Globus pallidus (tissue), 1 donor: ENCODE measurements around the gene NOL9.
A peak's percentile ranks its signal among the peaks of the same experiment; 100 is the strongest.

ENCODE experiments used
- DNase-seq: peaks from one replicate; pipeline ENCODE4 v3.0.0-alpha.2; 2015; ENCODE audit warnings: low spot score

The NOL9 gene

GRCh38 chr1:6590046-6590445 lies 35.7 kb upstream of the NOL9 start:
- DNase-seq, result no peak

DNA sequence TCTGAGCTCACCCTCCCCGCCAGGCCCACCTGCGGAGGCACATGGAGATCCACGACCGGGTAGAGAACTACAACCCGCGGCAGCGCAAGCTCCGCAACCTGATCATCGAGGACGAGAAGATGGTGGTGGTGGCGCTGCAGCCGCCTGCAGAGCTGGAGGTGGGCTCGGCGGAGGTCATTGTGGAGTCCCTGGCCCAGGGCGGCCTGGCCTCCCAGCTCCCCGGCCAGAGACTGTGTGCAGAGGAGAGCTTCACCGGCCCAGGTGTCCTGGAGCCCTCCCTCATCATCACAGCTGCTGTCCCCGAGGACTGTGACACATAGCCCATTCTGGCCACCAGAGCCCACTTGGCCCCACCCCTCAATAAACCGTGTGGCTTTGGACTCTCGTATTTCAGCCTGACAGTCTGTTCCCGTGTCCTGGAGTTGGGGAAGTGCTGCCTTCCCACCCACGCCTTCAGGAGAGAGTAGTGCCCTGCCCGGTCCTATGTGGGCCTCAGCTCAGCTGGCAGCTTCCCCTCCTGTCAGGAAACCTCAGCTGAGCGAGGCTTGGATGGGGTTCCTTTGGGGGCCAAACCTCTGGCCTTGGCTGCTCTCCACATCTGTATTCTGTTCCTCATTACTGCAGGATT lies 34.7 kb upstream of the NOL9 start:
- DNase-seq, result no peak

- DNase-seq, result no peak
These were observed 34.0 kb upstream of the NOL9 start for GRCh38 chr1:6588128-6588892.

DNA sequence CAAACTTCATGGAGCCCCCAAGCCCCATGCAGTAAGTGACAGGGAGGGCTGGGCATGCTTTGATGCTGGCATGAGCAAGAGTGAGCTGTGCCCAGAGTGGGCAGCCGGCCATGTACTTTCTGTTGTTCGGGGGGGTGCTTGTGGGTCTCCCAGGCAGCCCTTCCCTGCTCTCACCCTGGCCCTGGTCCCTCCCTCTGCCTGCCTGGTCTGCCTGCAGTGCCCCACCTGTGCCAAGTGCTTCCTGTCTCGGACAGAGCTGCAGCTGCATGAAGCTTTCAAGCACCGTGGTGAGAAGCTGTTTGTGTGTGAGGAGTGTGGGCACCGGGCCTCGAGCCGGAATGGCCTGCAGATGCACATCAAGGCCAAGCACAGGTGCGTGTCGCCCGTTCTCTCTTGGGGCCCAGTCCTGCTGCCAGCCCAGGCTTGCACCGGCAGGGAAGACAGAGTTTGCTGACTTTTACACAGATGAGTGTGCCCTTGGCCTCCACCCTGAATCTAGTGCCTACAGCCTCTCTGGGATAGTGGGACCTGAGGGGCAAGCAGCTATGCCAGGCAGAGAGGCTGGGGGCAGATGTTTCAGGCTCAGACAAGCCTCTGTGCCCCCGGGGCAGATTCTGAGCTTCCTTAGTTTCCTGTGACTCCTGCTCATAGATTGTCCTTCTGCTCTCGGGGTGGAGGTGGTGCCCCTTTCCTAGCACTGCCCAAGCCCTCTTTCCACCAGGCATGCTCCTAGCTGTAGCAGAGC lies 33.1 kb upstream of the NOL9 start:
- DNase-seq, result peak; percentile 83

DNA sequence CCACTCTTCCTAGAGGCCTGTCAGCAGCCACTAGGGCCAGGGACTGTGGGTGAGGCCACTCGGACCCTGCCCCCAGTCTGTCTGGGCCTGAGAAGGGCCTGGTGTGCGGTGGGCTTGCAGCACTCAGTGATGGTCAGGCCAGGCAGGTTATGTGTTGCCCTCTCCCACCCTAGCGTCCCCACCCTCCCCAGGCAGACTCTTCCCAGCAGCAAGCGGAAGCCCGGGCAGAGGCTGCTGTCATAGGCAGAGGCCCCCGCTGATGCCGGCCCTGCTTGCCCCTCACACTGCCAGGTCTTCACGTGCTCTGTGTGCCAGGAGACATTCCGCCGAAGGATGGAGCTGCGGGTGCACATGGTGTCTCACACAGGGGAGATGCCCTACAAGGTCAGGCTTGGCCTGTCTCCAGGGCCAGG lies 32.1 kb upstream of the NOL9 start:
- no peak for DNase-seq

GRCh38 chr1:6585841-6586240 lies 31.5 kb upstream of the NOL9 start:
- DNase-seq, result no peak

DNA sequence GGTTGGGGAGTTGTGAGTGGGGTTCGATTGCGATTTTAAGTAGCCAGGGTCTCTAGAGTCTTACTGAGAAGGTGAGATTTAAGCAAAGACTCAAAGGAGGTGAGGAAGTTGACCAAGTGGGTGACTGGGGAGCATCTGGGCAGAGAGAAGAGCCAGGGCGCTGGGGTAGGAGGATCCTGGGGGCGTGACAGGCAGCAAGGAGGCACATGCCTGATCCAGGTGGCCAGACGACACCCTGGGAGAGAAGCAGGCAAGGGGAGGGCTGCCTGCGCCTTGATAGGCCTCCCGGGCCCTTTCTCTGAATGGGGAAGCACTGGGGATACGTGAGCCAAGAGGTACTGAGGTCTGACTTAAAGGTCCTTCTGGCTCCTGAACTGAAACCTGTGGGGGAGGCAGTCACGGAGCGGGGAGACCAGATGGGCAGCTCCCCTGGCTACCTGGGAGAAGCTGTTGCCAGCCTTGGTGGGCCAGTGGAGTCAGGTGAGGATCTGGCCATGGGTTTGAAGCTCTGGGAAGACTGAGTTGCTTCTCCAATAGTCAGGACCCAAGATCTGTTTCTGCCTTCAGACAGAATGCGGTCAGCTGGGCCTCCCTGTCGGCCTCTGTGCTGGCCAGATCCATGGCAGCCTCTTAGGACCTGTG lies 30.9 kb upstream of the NOL9 start:
- no peak for DNase-seq

GRCh38 chr1:6584126-6585080 lies 30.1 kb upstream of the NOL9 start:
- DNase-seq, result no peak

- DNase-seq, result no peak
These were observed 28.1 kb upstream of the NOL9 start for GRCh38 chr1:6582370-6582769.

- DNase-seq, result no peak
These were observed 27.4 kb upstream of the NOL9 start for GRCh38 chr1:6581561-6582305.

DNA sequence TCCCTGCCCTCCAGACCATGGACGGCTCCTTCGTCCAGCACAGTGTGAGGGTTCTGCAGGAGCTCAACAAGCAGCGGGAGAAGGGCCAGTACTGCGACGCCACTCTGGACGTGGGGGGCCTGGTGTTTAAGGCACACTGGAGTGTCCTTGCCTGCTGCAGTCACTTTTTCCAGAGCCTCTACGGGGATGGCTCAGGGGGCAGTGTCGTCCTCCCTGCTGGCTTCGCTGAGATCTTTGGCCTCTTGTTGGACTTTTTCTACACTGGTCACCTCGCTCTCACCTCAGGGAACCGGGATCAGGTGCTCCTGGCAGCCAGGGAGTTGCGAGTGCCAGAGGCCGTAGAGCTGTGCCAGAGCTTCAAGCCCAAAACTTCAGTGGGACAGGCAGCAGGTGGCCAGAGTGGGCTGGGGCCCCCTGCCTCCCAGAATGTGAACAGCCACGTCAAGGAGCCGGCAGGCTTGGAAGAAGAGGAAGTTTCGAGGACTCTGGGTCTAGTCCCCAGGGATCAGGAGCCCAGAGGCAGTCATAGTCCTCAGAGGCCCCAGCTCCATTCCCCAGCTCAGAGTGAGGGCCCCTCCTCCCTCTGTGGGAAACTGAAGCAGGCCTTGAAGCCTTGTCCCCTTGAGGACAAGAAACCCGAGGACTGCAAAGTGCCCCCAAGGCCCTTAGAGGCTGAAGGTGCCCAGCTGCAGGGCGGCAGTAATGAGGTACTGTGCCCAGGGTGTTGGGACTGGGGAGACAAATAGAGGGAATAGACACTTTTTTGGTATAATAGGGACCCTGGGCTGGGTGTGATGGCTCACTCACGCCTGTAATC lies 26.5 kb upstream of the NOL9 start:
- DNase-seq, result no peak

- DNase-seq, result no peak
These were observed 25.8 kb upstream of the NOL9 start for GRCh38 chr1:6580119-6580592.

GRCh38 chr1:6579374-6580118 lies 25.2 kb upstream of the NOL9 start, which contains the start of gene ZBTB48:
Gene ZBTB48 (plus strand): TSS chr1:6579994. CDS start chr1:6580610, 616 bp downstream.
- peak; percentile 98 for DNase-seq

DNA sequence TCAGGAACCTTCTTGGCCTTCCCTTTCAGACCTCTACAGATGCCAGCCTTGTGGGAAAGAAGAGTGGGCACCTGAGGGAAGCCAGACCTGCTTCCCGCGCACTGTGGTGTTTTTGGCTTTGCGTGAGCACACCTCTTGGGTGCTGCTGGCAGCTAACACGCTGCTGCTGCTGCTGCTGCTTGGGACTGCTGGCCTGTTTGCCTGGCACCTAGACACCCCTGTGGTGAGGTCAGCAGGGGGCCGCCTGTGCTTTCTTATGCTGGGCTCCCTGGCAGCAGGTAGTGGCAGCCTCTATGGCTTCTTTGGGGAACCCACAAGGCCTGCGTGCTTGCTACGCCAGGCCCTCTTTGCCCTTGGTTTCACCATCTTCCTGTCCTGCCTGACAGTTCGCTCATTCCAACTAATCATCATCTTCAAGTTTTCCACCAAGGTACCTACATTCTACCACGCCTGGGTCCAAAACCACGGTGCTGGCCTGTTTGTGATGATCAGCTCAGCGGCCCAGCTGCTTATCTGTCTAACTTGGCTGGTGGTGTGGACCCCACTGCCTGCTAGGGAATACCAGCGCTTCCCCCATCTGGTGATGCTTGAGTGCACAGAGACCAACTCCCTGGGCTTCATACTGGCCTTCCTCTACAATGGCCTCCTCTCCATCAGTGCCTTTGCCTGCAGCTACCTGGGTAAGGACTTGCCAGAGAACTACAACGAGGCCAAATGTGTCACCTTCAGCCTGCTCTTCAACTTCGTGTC lies 24.5 kb upstream of the NOL9 start:
- DNase-seq, result no peak

DNA sequence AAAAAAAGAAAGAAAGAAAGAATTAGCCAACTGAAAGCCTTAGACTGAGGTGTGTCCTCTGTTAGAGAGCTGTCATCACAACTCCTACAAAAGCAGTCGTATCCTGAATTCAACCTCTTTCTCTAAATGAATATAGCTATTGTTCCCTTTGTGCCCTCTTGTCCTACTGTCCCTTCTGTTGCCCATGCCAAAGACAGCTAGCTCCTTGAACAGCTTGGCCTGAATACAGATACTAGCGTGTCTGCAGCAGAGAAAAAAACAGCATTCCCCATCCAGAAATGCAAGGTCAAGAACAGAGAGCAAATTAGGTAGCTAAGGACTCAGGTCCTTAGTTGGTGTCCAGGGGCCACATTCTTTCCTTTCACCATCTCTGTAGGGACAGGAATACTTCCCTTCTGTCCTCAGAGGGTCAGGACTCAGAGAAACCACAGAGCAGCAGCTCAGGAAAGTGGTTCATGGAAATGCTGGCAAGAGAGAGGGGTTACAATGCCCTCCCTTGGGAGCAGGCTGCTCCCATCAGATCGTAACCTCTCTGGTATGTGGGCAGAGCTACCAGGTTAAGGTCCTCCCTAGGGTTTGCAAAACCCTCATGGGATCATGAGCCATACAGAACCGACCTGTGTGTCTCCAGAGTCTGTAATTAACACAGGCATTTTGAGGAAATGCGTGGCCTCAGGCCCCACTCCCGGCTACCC lies 23.7 kb upstream of the NOL9 start:
- DNase-seq, result no peak

GRCh38 chr1:6574818-6575217 lies 20.5 kb upstream of the NOL9 start:
- DNase-seq, result no peak

DNA sequence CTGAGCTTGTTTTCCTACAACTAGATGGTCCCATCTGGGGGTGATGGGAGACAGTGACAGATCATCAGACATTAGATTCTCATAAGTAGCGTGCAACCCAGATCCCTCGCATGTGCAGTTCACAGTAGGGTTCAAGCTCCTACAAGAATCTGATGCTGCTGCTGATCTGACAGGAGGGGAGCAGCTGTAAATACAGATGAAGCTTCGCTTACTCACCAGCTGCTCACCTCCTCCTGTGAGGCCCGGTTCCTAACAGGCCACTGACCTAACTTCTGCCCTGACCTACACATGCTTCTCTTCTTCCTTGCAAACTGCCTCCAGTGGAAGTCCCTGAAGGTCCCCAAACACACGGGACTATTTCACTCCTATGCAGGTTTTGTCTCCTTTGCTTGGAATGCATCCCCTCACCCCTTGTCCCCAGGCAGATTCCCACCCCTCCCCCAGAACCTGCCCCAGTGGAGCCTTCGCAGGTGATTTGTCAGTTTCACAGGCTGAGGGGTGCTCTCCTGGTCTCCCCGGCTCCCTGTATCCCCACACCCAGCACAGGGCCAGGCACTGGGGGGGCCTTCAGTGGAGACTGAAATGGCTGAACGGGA lies 19.8 kb upstream of the NOL9 start:
- no peak for DNase-seq
